ENCODE data around the gene DUSP10.

DUSP10 gene

GRCh38 chr1:221696027-221696426 lies 45.9 kb downstream of the DUSP10 start:
- Mint-ChIP-seq H3K4me3 (no peak overlapping the region), H3K4me1 (ENCODE audit: low read depth) (peaks cover 13% of the 10 kb centered on the region), H3K9me3 (no peaks in the 10 kb centered on the region), H3K27me3 (ENCODE audit: low read depth) (no peaks in the 10 kb centered on the region), H3K36me3 (ENCODE audit: low read depth) (peaks cover 23% of the 10 kb centered on the region), H3K27ac (no peak overlapping the region)
- no peak for DNase-seq (ENCODE audit: low spot score)

DNA sequence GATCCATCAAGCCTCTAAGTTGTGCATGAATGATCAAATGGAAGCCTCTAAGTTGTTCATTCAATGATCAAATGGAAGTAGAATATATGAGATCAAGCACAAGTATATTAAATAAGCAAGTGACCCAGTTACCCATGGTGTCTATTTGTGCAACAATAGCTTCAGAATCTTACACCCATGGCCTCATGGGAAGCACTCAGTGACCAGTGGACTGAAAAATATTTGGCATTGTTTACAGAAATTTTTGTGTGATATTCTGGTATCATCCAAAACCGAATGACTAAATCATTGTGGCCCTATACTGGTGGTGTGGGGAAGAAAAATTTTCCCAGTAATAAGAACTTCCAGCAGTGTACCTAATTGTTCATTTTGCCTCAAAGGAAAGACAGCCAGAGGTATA lies 46.6 kb downstream of the DUSP10 start:
- no peak overlapping the region for H3K4me3 Mint-ChIP-seq
- no peak for DNase-seq (ENCODE audit: low spot score)
- H3K27me3 Mint-ChIP-seq (ENCODE audit: low read depth) = no peaks in the 10 kb centered on the region
- H3K9me3 Mint-ChIP-seq = no peaks in the 10 kb centered on the region
- no peak overlapping the region for H3K27ac Mint-ChIP-seq
- peaks cover 19% of the 10 kb centered on the region for H3K4me1 Mint-ChIP-seq (ENCODE audit: low read depth)
- peaks cover 18% of the 10 kb centered on the region for H3K36me3 Mint-ChIP-seq (ENCODE audit: low read depth)

DNA sequence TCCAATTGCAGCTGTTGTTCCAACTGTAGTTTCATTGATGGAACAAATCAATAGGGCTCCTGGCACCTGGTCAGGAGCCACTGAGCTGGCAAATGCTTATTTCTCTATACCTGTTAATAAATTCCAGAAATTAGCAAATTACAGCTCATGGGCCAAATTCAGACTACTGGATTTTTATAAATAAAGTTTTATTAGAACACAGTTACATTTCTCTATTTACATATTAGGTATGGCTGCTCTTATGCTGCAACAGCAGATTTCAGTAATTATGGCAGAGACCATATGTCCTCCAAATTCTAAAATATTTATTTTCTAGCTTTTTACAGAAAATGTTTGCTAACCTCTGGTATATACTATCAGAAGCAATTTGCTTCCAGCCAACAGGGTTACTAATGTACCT lies 47.8 kb downstream of the DUSP10 start:
- no peak overlapping the region for H3K4me3 Mint-ChIP-seq
- H3K4me1 Mint-ChIP-seq (ENCODE audit: low read depth) = peaks cover 25% of the 10 kb centered on the region
- no peaks in the 10 kb centered on the region for H3K27me3 Mint-ChIP-seq (ENCODE audit: low read depth)
- no peak overlapping the region for H3K27ac Mint-ChIP-seq
- H3K36me3 Mint-ChIP-seq (ENCODE audit: low read depth) = peaks cover 14% of the 10 kb centered on the region
- DNase-seq (ENCODE audit: low spot score) = no peak
- H3K9me3 Mint-ChIP-seq = no peaks in the 10 kb centered on the region

DNA sequence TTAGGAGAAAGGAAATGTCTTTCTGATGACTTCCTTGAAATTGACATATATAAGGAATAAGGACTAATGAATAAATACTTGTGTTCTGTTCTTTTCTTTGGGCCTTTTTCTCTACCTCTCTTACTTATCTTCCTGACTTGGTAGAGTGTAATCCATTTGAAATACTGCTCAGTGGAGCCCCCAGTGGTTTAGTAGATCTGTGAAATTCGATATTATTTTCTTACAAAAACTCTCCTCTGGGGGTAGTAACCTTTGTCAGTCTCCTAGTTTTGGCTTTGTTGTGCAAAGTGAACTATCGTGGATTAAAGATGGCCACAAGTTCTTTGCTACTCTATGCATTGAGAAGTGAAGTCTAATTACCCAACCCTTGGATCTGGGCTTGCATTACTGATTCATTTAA lies 48.8 kb downstream of the DUSP10 start:
- DNase-seq (ENCODE audit: low spot score) = no peak
- H3K27me3 Mint-ChIP-seq (ENCODE audit: low read depth) = no peaks in the 10 kb centered on the region
- no peak overlapping the region for H3K27ac Mint-ChIP-seq
- peaks cover 28% of the 10 kb centered on the region for H3K4me1 Mint-ChIP-seq (ENCODE audit: low read depth)
- no peak overlapping the region for H3K4me3 Mint-ChIP-seq
- peaks cover 10% of the 10 kb centered on the region for H3K36me3 Mint-ChIP-seq (ENCODE audit: low read depth)
- H3K9me3 Mint-ChIP-seq = no peaks in the 10 kb centered on the region

- no peak overlapping the region for H3K27ac Mint-ChIP-seq
- DNase-seq (ENCODE audit: low spot score) = no peak
Observed at GRCh38 chr1:221692643-221693042, 49.2 kb downstream of the DUSP10 start.

DNA sequence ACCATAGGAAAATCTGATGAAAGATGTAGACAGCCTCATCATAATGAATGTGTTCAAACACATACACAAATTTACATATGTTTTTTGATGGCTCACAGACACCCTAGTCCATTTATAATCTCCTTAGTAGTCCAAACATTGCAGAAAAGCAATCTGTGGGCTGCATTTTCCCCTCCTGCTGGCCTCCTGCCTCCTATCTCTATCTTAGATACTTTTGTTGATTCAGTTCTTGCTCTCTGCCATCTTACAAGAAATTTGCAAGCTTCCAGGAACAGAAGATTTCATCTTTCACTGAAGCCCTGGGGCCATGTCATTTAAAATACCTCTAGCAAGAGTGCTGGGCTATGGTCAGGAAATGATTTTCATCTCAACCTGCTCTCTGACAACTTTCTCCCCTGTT lies 50.6 kb downstream of the DUSP10 start:
- H3K36me3 Mint-ChIP-seq (ENCODE audit: low read depth) = peaks cover 4% of the 10 kb centered on the region
- no peaks in the 10 kb centered on the region for H3K9me3 Mint-ChIP-seq
- no peaks in the 10 kb centered on the region for H3K27me3 Mint-ChIP-seq (ENCODE audit: low read depth)
- H3K27ac Mint-ChIP-seq = peak overlapping the region; percentile 70
- H3K4me3 Mint-ChIP-seq = peak overlapping the region; percentile 19
- peaks cover 32% of the 10 kb centered on the region for H3K4me1 Mint-ChIP-seq (ENCODE audit: low read depth)
- no peak for DNase-seq (ENCODE audit: low spot score)

More at GRCh38 chr1:221692643-221693042, 49.2 kb downstream of the DUSP10 start:
- Mint-ChIP-seq H3K4me1 (ENCODE audit: low read depth) (peaks cover 32% of the 10 kb centered on the region), H3K27me3 (ENCODE audit: low read depth) (no peaks in the 10 kb centered on the region), H3K4me3 (no peak overlapping the region), H3K9me3 (no peaks in the 10 kb centered on the region), H3K36me3 (ENCODE audit: low read depth) (peaks cover 7% of the 10 kb centered on the region)

DNA sequence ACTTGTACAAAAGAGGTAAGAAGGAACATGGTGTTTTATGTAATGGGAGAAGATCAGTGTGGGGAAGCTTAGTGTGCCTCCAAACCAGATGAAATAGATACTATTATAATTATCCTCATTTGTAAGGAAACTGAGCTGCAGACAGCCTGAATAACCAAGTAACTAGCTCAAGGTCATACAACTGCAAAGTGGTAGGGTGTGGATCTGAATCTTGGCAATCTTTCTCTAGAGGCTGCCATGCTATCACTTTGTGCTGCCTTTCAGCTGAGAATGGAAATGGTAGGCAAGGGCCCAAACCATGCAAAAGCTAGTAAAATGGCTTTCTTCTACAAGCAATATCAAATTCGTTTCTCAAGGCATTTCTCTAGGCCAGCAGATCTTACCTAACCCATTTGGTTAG lies 51.0 kb downstream of the DUSP10 start:
- Mint-ChIP-seq H3K27me3 (ENCODE audit: low read depth) (no peaks in the 10 kb centered on the region), H3K27ac (no peak overlapping the region), H3K4me1 (ENCODE audit: low read depth) (peaks cover 32% of the 10 kb centered on the region)

DNA sequence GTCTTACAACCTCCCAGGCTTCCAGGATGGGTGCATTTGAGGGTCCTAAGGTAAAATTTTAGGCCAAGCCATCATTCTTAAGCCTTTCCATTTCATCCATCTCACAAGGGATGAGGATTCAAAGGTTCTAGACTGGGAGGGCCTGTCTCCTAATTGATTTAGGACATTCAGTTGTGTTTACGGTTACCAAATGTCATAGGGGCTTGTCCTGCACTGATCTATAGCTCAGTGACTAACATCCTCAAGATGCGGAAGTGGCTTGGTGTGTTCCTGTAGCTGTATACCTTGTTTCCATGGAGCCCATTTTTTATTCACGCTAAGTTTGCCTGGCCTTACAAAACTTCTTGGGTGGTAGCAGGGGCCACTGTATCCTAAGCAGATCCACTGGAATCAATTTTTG lies 52.8 kb downstream of the DUSP10 start:
- H3K27me3 Mint-ChIP-seq (ENCODE audit: low read depth) = no peaks in the 10 kb centered on the region
- no peaks in the 10 kb centered on the region for H3K9me3 Mint-ChIP-seq
- DNase-seq (ENCODE audit: low spot score) = no peak
- H3K36me3 Mint-ChIP-seq (ENCODE audit: low read depth) = peaks cover 4% of the 10 kb centered on the region
- H3K4me3 Mint-ChIP-seq = no peak overlapping the region
- H3K27ac Mint-ChIP-seq = peak overlapping the region; percentile 34
- H3K4me1 Mint-ChIP-seq (ENCODE audit: low read depth) = peaks cover 32% of the 10 kb centered on the region

More for the DNA sequence above, 51.0 kb downstream of the DUSP10 start:
- H3K36me3 Mint-ChIP-seq (ENCODE audit: low read depth) = peaks cover 4% of the 10 kb centered on the region
- no peak for DNase-seq (ENCODE audit: low spot score)
- H3K4me3 Mint-ChIP-seq = no peak overlapping the region
- no peaks in the 10 kb centered on the region for H3K9me3 Mint-ChIP-seq

GRCh38 chr1:221688488-221688843 lies 53.4 kb downstream of the DUSP10 start:
- H3K27me3 Mint-ChIP-seq (ENCODE audit: low read depth) = no peaks in the 10 kb centered on the region
- no peak overlapping the region for H3K4me3 Mint-ChIP-seq
- peaks cover 32% of the 10 kb centered on the region for H3K4me1 Mint-ChIP-seq (ENCODE audit: low read depth)
- peaks cover 4% of the 10 kb centered on the region for H3K36me3 Mint-ChIP-seq (ENCODE audit: low read depth)
- H3K9me3 Mint-ChIP-seq = no peaks in the 10 kb centered on the region
- H3K27ac Mint-ChIP-seq = peak overlapping the region; percentile 59
- DNase-seq (ENCODE audit: low spot score) = no peak

DNA sequence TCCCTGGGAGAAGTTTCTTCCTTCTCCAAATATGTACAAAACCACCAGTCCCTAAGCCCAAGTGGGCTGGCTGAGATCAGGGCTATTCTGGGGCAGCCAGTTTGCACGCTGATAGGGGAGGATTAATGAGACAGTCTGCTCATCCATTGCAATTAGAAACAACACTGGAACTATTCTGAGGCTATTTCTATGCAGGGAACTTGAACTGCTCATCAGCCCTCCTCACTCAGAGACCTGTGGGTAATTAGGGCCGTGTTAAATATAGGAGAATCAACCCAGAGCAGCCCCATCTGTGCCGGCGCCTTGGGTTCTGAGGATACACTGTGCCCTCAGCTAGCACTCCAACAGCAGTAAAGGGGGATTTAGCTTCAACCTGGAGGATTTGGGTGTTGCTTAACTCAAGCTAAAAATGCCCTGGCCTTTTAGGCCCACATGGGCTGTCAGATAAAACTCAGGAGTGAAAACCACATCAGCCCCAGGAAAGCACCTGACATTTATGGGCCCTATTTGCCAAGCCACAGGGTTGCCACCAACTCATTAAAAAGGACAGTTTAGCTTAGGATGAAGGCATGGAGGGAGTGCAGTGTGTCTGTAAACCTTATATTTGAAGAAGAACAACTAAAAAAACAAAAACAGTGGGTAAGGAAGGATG lies 53.9 kb downstream of the DUSP10 start:
- Mint-ChIP-seq H3K9me3 (no peaks in the 10 kb centered on the region), H3K36me3 (ENCODE audit: low read depth) (peaks cover 4% of the 10 kb centered on the region), H3K4me1 (ENCODE audit: low read depth) (peaks cover 32% of the 10 kb centered on the region), H3K27ac (peak overlapping the region; percentile 59), H3K27me3 (ENCODE audit: low read depth) (no peaks in the 10 kb centered on the region), H3K4me3 (no peak overlapping the region)
- DNase-seq (ENCODE audit: low spot score) = no peak

- Mint-ChIP-seq H3K9me3 (peaks cover 20% of the 10 kb centered on the region), H3K36me3 (ENCODE audit: low read depth) (peaks cover 11% of the 10 kb centered on the region), H3K27me3 (ENCODE audit: low read depth) (no peaks in the 10 kb centered on the region), H3K4me3 (no peak overlapping the region), H3K27ac (no peak overlapping the region), H3K4me1 (ENCODE audit: low read depth) (peaks cover 12% of the 10 kb centered on the region)
- DNase-seq (ENCODE audit: low spot score) = no peak
Observed at GRCh38 chr1:221683681-221684080, 58.2 kb downstream of the DUSP10 start.

GRCh38 chr1:221680085-221680484 lies 61.8 kb downstream of the DUSP10 start:
- H3K9me3 Mint-ChIP-seq = peaks cover 25% of the 10 kb centered on the region
- H3K27me3 Mint-ChIP-seq (ENCODE audit: low read depth) = no peaks in the 10 kb centered on the region
- peaks cover 18% of the 10 kb centered on the region for H3K4me1 Mint-ChIP-seq (ENCODE audit: low read depth)
- no peak overlapping the region for H3K27ac Mint-ChIP-seq
- H3K36me3 Mint-ChIP-seq (ENCODE audit: low read depth) = peaks cover 12% of the 10 kb centered on the region
- no peak overlapping the region for H3K4me3 Mint-ChIP-seq
- DNase-seq (ENCODE audit: low spot score) = no peak

- H3K4me3 Mint-ChIP-seq = no peak overlapping the region
- DNase-seq (ENCODE audit: low spot score) = no peak
- H3K4me1 Mint-ChIP-seq (ENCODE audit: low read depth) = peaks cover 18% of the 10 kb centered on the region
Observed at GRCh38 chr1:221678014-221678413, 63.9 kb downstream of the DUSP10 start.

GRCh38 chr1:221675880-221676800 lies 65.7 kb downstream of the DUSP10 start:
- Mint-ChIP-seq H3K4me1 (ENCODE audit: low read depth) (peaks cover 18% of the 10 kb centered on the region), H3K27me3 (ENCODE audit: low read depth) (no peaks in the 10 kb centered on the region)
- no peak for DNase-seq (ENCODE audit: low spot score)

More at GRCh38 chr1:221678014-221678413, 63.9 kb downstream of the DUSP10 start:
- H3K27me3 Mint-ChIP-seq (ENCODE audit: low read depth) = no peaks in the 10 kb centered on the region
- H3K36me3 Mint-ChIP-seq (ENCODE audit: low read depth) = peaks cover 12% of the 10 kb centered on the region
- no peak overlapping the region for H3K27ac Mint-ChIP-seq
- peaks cover 25% of the 10 kb centered on the region for H3K9me3 Mint-ChIP-seq

More at GRCh38 chr1:221675880-221676800, 65.7 kb downstream of the DUSP10 start:
- Mint-ChIP-seq H3K36me3 (ENCODE audit: low read depth) (peaks cover 12% of the 10 kb centered on the region), H3K27ac (no peak overlapping the region), H3K4me3 (no peak overlapping the region), H3K9me3 (peaks cover 22% of the 10 kb centered on the region)

Measured in T-helper 2 cell treated with Interferon-gamma antibody and Interleukin-4, amounts not matched to agents 5 μg/mL and 100 μg/mL, for 36 hours (primary cell).